Chondrocyte (in vitro differentiated cells): ENCODE measurements around the gene ST7. TPM values are rescaled to one million over a fixed set of nuclear protein-coding genes. Genes with fewer than 3 reads are reported as not detected.

ENCODE experiments used
- DNase-seq: peaks from one replicate; pipeline ENCODE4 v3.0.0; 2021; ENCODE audit warnings: mixed read lengths, low spot score
- H3K27ac Mint-ChIP-seq: one replicate; pipeline ENCODE4 v1.8.0; 2021; ENCODE audit warnings: mild to moderate bottlenecking, moderate library complexity, mixed read lengths; ENCODE audit not compliant: unreplicated experiment
- H3K27me3 Mint-ChIP-seq: 2 replicates; pipeline ENCODE4 v1.8.0; 2021; ENCODE audit warnings: low read depth, mixed read lengths
- H3K36me3 Mint-ChIP-seq: 2 replicates; pipeline ENCODE4 v1.8.0; 2021; ENCODE audit warnings: low read depth, mixed read lengths
- H3K4me1 Mint-ChIP-seq: 2 replicates; pipeline ENCODE4 v1.8.0; 2021; ENCODE audit warnings: low read depth, mild to moderate bottlenecking, mixed read lengths
- H3K4me3 Mint-ChIP-seq: one replicate; pipeline ENCODE4 v1.8.0; 2021; ENCODE audit warnings: mild to moderate bottlenecking, moderate library complexity, mixed read lengths; ENCODE audit not compliant: unreplicated experiment
- H3K9me3 Mint-ChIP-seq: 2 replicates; pipeline ENCODE4 v1.8.0; 2021; ENCODE audit warnings: low read depth, mixed read lengths
- CTCF ChIP-seq: fragments of 200-600 bp; sonication (generic); IDR thresholded peaks from 2 replicates; pipeline ENCODE4 v1.5.0; 2021; ENCODE audit warnings: antibody characterized with exemption, mild to moderate bottlenecking, moderate library complexity
- total RNA-seq: library from RNA; stranded (reverse); gene quantifications from 3 replicates; pipeline ENCODE4 v1.2.1, GENCODE V29; 2021

The ST7 gene
- total RNA-seq, 1 donor from 2014 or later: 69.7 TPM

- no peaks in the 10 kb centered on the region for H3K27me3 Mint-ChIP-seq
- peaks cover 13% of the 10 kb centered on the region for H3K36me3 Mint-ChIP-seq
- TF ChIP-seq CTCF: no peak
- no peak overlapping the region for H3K27ac Mint-ChIP-seq
- peaks cover 23% of the 10 kb centered on the region for H3K4me1 Mint-ChIP-seq
- H3K4me3 Mint-ChIP-seq: no peak overlapping the region
- DNase-seq: no peak
- H3K9me3 Mint-ChIP-seq: peaks cover 13% of the 10 kb centered on the region
Measured at GRCh38 chr7:117231047-117231359, 277.7 kb downstream of the ST7 start.

GRCh38 chr7:117237646-117238045, 284.3 kb downstream of the ST7 start:
- no peak for TF ChIP-seq CTCF
- Mint-ChIP-seq H3K4me3 (no peak overlapping the region), H3K9me3 (peaks cover 13% of the 10 kb centered on the region), H3K27ac (no peak overlapping the region), H3K27me3 (peaks cover 3% of the 10 kb centered on the region), H3K36me3 (peaks cover 9% of the 10 kb centered on the region), H3K4me1 (no peaks in the 10 kb centered on the region)
- DNase-seq: no peak

- Mint-ChIP-seq H3K9me3 (peaks cover 11% of the 10 kb centered on the region), H3K4me3 (no peak overlapping the region), H3K36me3 (peaks cover 9% of the 10 kb centered on the region), H3K27ac (no peak overlapping the region), H3K4me1 (no peaks in the 10 kb centered on the region), H3K27me3 (peaks cover 3% of the 10 kb centered on the region)
- no peak for TF ChIP-seq CTCF
- no peak for DNase-seq
Measured at GRCh38 chr7:117238472-117238871, 285.2 kb downstream of the ST7 start.

DNA sequence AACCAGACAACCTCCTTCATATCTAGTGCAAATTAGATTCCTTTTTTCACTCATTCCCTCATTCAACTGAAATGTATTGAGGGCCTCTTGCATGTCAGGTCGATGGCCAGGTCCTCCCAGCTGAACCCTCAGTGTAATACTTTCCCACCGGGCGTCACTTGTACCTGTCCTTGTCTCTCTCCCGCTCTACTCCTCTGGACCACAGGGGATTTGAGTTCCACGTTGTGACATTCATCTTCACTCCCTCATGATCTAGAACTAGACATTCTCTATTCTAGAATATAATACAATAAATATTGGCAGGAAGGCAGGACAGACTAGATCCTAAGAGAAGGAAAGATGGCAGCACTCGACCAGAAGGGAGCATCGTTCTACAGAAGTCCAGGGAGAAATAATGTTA, 285.6 kb downstream of the ST7 start:
- H3K27me3 Mint-ChIP-seq: peaks cover 3% of the 10 kb centered on the region
- DNase-seq: no peak
- peaks cover 9% of the 10 kb centered on the region for H3K36me3 Mint-ChIP-seq
- no peak overlapping the region for H3K27ac Mint-ChIP-seq
- TF ChIP-seq CTCF: no peak
- no peaks in the 10 kb centered on the region for H3K4me1 Mint-ChIP-seq
- peaks cover 9% of the 10 kb centered on the region for H3K9me3 Mint-ChIP-seq
- H3K4me3 Mint-ChIP-seq: no peak overlapping the region

DNA sequence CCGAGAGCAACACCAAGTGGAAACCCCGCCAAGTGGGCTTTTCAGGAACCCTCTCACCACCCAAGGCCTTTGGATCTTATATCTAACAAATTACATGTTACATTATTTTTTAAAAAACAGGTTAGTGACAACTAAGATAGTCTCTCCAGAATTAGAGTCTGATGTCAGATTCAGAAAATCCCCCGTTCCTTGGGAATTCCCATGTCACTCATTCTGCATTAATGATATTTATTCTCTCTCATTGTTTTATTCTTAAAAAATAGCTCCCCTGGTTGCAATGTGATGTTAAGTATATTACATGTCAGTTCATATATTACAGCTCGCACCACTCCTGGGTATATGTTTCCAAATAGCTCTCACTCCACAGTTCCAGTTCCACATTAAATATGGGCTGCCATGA, 287.8 kb downstream of the ST7 start:
- no peak for DNase-seq
- peaks cover 3% of the 10 kb centered on the region for H3K27me3 Mint-ChIP-seq
- H3K27ac Mint-ChIP-seq: no peak overlapping the region
- H3K4me1 Mint-ChIP-seq: no peaks in the 10 kb centered on the region
- no peak for TF ChIP-seq CTCF
- H3K36me3 Mint-ChIP-seq: peaks cover 5% of the 10 kb centered on the region
- no peak overlapping the region for H3K4me3 Mint-ChIP-seq
- peaks cover 9% of the 10 kb centered on the region for H3K9me3 Mint-ChIP-seq
